ENCODE data around the gene RBFOX1.

The RBFOX1 gene

DNA sequence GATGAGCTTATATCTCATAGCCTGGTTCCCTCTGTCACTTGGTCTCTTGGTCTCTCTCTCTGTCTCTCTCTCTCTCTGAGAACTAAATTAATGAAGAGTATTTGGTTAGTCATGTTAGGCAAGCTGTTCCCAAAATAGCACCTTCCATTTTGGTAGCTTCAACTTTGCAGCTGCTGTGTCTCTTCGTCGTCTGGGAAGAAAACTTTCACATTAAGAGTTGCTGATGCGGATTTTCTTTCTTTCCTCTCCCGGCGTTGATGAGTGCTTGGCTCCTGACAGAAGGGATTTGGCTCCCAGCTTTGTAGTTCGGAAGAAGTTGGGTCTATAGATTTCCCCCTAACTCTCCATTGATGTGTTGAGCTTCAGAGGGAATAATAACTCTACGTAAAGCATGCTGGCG is at the start of gene RBFOX1:
RBFOX1 (plus strand) TSS at position 235 of the 400 bp plus-strand sequence.
- CTCF ChIA-PET = interaction anchor here (1.1 to 1.6 kb wide), 2 partner anchors 22 to 53 kb away, joined by 3 read pairs; no protein-coding TSS in a partner anchor
- TF ChIP-seq, protein P1, sequence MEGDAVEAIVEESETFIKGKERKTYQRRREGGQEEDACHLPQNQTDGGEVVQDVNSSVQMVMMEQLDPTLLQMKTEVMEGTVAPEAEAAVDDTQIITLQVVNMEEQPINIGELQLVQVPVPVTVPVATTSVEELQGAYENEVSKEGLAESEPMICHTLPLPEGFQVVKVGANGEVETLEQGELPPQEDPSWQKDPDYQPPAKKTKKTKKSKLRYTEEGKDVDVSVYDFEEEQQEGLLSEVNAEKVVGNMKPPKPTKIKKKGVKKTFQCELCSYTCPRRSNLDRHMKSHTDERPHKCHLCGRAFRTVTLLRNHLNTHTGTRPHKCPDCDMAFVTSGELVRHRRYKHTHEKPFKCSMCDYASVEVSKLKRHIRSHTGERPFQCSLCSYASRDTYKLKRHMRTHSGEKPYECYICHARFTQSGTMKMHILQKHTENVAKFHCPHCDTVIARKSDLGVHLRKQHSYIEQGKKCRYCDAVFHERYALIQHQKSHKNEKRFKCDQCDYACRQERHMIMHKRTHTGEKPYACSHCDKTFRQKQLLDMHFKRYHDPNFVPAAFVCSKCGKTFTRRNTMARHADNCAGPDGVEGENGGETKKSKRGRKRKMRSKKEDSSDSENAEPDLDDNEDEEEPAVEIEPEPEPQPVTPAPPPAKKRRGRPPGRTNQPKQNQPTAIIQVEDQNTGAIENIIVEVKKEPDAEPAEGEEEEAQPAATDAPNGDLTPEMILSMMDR (IDR thresholded peaks at IDR 0.05; ENCODE audit: control extremely low read depth, extremely low read depth, low read depth, missing control alignments) = no peak
- POLR2A ChIA-PET = no interaction called here
- DNase-seq (ENCODE audit: extremely low spot score) = no peak

DNA sequence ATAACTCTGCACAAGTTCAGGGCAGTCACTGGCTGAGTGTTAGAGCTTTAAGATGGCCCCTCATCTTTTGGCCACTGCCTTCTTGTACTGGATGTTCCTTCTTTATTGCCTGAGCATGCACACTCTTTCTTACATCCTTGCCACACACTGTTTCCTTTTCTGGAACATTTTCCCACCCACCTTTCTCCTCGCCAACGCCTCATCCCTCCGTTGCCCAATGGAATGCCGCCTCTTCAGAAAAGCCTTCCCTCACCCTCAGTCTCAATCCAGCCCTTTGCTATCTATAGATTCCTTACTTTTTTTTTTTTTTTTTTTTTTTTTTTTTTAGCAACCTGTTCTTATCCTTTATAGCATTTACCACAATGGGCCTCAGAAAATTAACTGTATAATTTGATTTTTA is 47.9 kb upstream of the RBFOX1 start:
- DNase-seq (ENCODE audit: extremely low spot score) = no peak
- TF ChIP-seq, protein P1 (IDR thresholded peaks at IDR 0.05; ENCODE audit: control extremely low read depth, extremely low read depth, low read depth, missing control alignments) = no peak
- CTCF ChIA-PET = no interaction called here
- POLR2A ChIA-PET = no interaction called here

DNA sequence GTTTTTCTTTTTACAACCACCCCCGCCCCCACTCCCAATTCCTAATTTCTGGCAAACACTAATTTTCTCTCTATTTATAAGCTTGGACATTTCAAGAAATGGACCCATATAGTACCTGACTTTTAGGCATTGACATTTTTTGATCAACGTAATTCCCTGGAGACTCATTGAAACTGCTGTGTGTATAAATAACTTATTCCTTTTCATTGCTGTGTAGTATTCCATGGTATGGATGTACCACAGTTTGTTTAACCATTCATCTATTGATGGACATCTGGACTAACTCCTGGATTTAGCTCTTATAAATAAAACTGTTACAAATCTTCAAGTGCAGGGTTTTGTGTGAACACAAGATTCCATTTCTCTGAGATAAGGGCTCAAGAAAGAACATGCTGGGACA is 47.1 kb upstream of the RBFOX1 start:
- TF ChIP-seq, protein P1 (IDR thresholded peaks at IDR 0.05; ENCODE audit: control extremely low read depth, extremely low read depth, low read depth, missing control alignments) = no peak

DNA sequence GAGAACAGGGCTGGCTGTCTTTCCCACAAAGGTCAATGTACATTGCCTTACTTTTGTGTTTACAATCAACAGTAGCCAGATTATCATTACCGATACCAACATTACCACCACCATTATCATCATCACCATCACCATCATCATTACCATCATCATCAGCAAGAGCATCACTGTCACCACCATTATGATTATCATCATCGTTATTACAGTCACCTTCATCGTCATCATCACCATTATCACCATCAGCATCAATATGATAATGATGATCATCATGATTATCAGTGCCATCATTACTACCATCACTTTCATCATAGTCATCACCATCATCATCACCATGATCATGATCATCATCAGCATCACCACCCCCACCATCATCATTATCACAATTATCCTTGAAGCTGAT is 43.3 kb upstream of the RBFOX1 start:
- no peak for DNase-seq (ENCODE audit: extremely low spot score)
- CTCF ChIA-PET = interaction anchor here (1.3 kb wide), 1 partner anchor 13 kb away, joined by 3 read pairs; no protein-coding TSS in a partner anchor
- POLR2A ChIA-PET = no interaction called here
- TF ChIP-seq, protein P1 (IDR thresholded peaks at IDR 0.05; ENCODE audit: control extremely low read depth, extremely low read depth, low read depth, missing control alignments) = no peak

More for the DNA sequence above, 47.1 kb upstream of the RBFOX1 start:
- no peak for DNase-seq (ENCODE audit: extremely low spot score)
- CTCF ChIA-PET = no interaction called here
- POLR2A ChIA-PET = no interaction called here

DNA sequence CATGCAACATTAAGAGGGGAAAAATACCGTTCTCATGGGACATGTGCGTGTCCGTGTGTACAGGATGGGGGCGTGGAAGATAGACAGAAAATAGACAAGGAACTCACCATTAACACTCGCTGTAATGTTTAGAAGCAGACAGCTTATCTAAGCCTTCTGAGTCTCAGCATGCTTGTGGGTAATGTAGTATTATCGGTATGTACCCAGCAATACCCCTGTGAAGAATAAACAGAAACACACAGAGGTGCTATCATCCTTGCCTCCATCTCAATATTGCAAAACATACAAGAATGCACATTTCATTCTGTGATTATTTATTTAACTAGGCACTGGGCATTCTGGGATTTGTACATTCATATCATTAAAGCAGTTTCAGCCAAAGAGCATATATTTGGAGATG is 42.0 kb upstream of the RBFOX1 start:
- POLR2A ChIA-PET = no interaction called here
- CTCF ChIA-PET = no interaction called here
- no peak for DNase-seq (ENCODE audit: extremely low spot score)
- TF ChIP-seq, protein P1 (IDR thresholded peaks at IDR 0.05; ENCODE audit: control extremely low read depth, extremely low read depth, low read depth, missing control alignments) = no peak

DNA sequence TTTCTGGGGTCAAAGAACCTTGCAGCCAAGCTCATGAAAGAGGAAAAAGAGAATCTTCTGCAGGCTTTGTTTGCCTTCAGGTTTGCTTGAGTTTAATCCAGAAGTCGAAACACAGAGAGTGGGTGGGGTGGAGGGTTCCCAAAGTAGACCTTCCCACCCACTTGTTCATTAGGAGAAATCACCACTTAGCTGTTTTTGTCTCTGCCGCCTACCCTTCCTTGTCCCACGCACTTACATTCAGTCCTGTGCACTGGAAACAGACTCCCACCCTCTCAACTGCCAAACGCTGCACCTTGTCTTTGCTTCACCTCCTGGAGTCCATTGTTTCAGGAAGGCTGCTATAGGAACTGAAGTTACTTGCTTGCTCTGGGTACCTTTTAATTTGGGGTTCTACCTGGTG is 38.6 kb upstream of the RBFOX1 start:
- TF ChIP-seq, protein P1 (IDR thresholded peaks at IDR 0.05; ENCODE audit: control extremely low read depth, extremely low read depth, low read depth, missing control alignments) = no peak
- ChIA-PET CTCF (no interaction called here), POLR2A (no interaction called here)
- no peak for DNase-seq (ENCODE audit: extremely low spot score)

Measured in GM10248 (cell line).